MCF 10A (cell line): ENCODE measurements around the gene PCSK6. TPM values are rescaled to one million over a fixed set of nuclear protein-coding genes. Genes with fewer than 3 reads are reported as not detected.
"Not testable (repeated sequence)": the region's sequence is repeated elsewhere in the genome, so short reads cannot be mapped to it uniquely, and the experiment has no call there.

Experiments used
- BruUV-seq: library from RNA; stranded (reverse); fragments of 400-500 nt; replicated peaks from 2 replicates; lab custom pipeline; 2021; lab: Mats Ljungman, UMichigan
- CTCF ChIA-PET: fragments of 300-600 bp; sonication (Branson Sonifier 250); formaldehyde crosslinking; extraction: SDS; loops from one replicate; lab custom pipeline; 2021; ENCODE audit warnings: antibody characterized with exemption, inconsistent platforms; lab: Yijun Ruan, JAX
- POLR2A ChIA-PET: fragments of 300-600, 350-650 bp; sonication (Branson Sonifier 250); formaldehyde crosslinking; extraction: SDS; loops from one replicate; lab custom pipeline; 2020; ENCODE audit warnings: antibody characterized with exemption, inconsistent platforms; lab: Yijun Ruan, JAX
- DNase-seq: peaks from one replicate; pipeline ENCODE4 v3.0.0-alpha.2; 2018; ENCODE audit not compliant: unreplicated experiment
- H3K27ac Mint-ChIP-seq: one replicate; pipeline ENCODE4 v1.8.0; 2022; ENCODE audit warnings: mild to moderate bottlenecking, low read depth, mixed read lengths; ENCODE audit not compliant: unreplicated experiment
- H3K27me3 Mint-ChIP-seq: one replicate; pipeline ENCODE4 v1.8.0; 2022; ENCODE audit warnings: mixed read lengths; ENCODE audit not compliant: insufficient read depth, unreplicated experiment
- H3K36me3 Mint-ChIP-seq: one replicate; pipeline ENCODE4 v1.8.0; 2022; ENCODE audit warnings: mild to moderate bottlenecking, moderate library complexity, mixed read lengths; ENCODE audit not compliant: insufficient read depth, unreplicated experiment
- H3K4me1 Mint-ChIP-seq: one replicate; pipeline ENCODE4 v1.8.0; 2022; ENCODE audit warnings: mixed read lengths; ENCODE audit not compliant: insufficient read depth, unreplicated experiment
- H3K4me3 Mint-ChIP-seq: one replicate; pipeline ENCODE4 v1.8.0; 2022; ENCODE audit warnings: mild to moderate bottlenecking, moderate library complexity, mixed read lengths; ENCODE audit not compliant: unreplicated experiment
- H3K9me3 Mint-ChIP-seq: one replicate; pipeline ENCODE4 v1.8.0; 2022; ENCODE audit warnings: mixed read lengths; ENCODE audit not compliant: unreplicated experiment
- CTCF ChIP-seq: fragments of 200-600 bp; IDR thresholded peaks from one replicate; pipeline ENCODE4 v1.8.0; 2022; ENCODE audit warnings: antibody characterized with exemption, mild to moderate bottlenecking; ENCODE audit not compliant: unreplicated experiment
- intact Hi-C: fragments of 100-400 bp; cut with micrococcal nuclease; formaldehyde crosslinking; loops from 2 replicates; pipeline ENCODE4 v1.14.1; 2022
- total RNA-seq: library from RNA; stranded (reverse); gene quantifications from 2 replicates; pipeline ENCODE4 v1.2.3, GENCODE V29; 2022

PCSK6 gene
- total RNA-seq, 1 experiment from 2014 or later: 30.8 TPM

- Mint-ChIP-seq H3K4me1 (peaks cover 17% of the 10 kb centered on the region), H3K4me3 (no peak overlapping the region), H3K36me3 (no peaks in the 10 kb centered on the region), H3K27me3 (no peaks in the 10 kb centered on the region), H3K9me3 (peaks cover 11% of the 10 kb centered on the region), H3K27ac (no peak overlapping the region)
- intact Hi-C loops: no loop called here
- no TSS peak for BruUV-seq
- no peak for TF ChIP-seq CTCF
- DNase-seq: no peak
- CTCF ChIA-PET: no interaction called here
- POLR2A ChIA-PET: no interaction called here
Measured at GRCh38 chr15:101464999-101465669, 24.4 kb downstream of the PCSK6 start.

- DNase-seq: no peak
- ChIA-PET POLR2A (no interaction called here), CTCF (no interaction called here)
- no peaks in the 10 kb centered on the region for H3K27me3 Mint-ChIP-seq
- TF ChIP-seq CTCF: no peak
- H3K4me1 Mint-ChIP-seq: peaks cover 17% of the 10 kb centered on the region
- H3K9me3 Mint-ChIP-seq: peaks cover 11% of the 10 kb centered on the region
- BruUV-seq: no TSS peak
- no peaks in the 10 kb centered on the region for H3K36me3 Mint-ChIP-seq
- peak overlapping the region; percentile 19 for H3K27ac Mint-ChIP-seq
- no peak overlapping the region for H3K4me3 Mint-ChIP-seq
- intact Hi-C loops: no loop called here
Measured at GRCh38 chr15:101464256-101464998, 25.1 kb downstream of the PCSK6 start.

- CTCF ChIA-PET, BruUV-seq, DNase-seq, H3K27me3 Mint-ChIP-seq, intact Hi-C loops, H3K36me3 Mint-ChIP-seq, POLR2A ChIA-PET: not testable (repeated sequence)
- H3K4me1 Mint-ChIP-seq: peaks cover 17% of the 10 kb centered on the region
- peak overlapping the region; percentile 33 for H3K4me3 Mint-ChIP-seq
- H3K27ac Mint-ChIP-seq: peak overlapping the region; percentile 19
- H3K9me3 Mint-ChIP-seq: peaks cover 11% of the 10 kb centered on the region
Measured at GRCh38 chr15:101463696-101464095, 25.8 kb downstream of the PCSK6 start.

GRCh38 chr15:101463270-101463669 is 26.2 kb downstream of the PCSK6 start:
- Mint-ChIP-seq H3K27me3 (no peaks in the 10 kb centered on the region), H3K27ac (peak overlapping the region; percentile 19), H3K9me3 (peaks cover 11% of the 10 kb centered on the region), H3K4me3 (peak overlapping the region; percentile 33), H3K4me1 (peaks cover 17% of the 10 kb centered on the region), H3K36me3 (no peaks in the 10 kb centered on the region)
- no TSS peak for BruUV-seq
- intact Hi-C loops: no loop called here
- CTCF ChIA-PET: no interaction called here
- POLR2A ChIA-PET: no interaction called here
- no peak for DNase-seq
- no peak for TF ChIP-seq CTCF
